GM19240 (cell line): ENCODE measurements around the gene ANKRD9.

ENCODE experiments used
- DNase-seq: peaks from one replicate; pipeline ENCODE4 v3.0.0; 2011; ENCODE audit warnings: low spot score; ENCODE audit not compliant: insufficient read length

ANKRD9 gene

GRCh38 chr14:102479107-102479506 lies 30.5 kb downstream of the ANKRD9 start:
- no peak for DNase-seq

DNA sequence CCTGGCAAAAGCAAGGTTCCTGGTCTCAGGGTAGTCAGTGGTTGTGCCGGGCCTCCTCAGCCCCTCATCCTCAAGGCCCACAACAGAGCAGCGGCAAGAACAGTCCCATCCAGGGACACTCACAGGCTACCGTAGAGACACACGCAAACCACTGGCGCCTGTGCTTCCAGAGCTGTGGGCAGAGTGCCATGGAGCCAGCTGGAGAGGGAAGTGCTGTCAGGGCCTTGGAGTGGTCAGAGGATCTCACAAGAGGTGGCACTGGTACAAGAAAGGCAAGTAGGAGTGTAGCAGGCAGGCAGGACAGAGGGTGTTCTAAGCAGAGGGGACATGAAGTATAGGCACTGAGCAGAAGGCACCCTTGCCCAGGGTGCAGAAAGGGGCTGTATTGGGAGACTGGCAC lies 34.6 kb downstream of the ANKRD9 start:
- no peak for DNase-seq

GRCh38 chr14:102473559-102473958 lies 36.0 kb downstream of the ANKRD9 start:
- no peak for DNase-seq

DNA sequence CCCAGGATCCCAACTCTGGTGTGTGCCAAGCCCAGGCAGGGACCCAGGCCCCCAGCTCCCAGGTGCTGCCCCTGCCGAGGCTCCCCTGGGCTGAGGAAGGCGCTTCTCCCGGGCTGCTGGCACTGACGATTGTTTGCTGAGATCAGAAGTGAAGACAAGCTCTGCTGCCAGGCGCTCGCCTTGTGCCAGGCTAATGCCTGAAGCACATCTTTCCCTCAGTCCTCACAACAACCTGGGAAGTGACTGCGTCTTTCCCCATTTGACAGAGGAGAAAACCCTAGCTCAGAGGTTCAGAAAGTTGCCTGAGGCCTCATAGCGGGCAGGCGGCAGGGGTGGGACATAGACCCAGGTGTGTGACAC lies 36.8 kb downstream of the ANKRD9 start:
- DNase-seq, result no peak

DNA sequence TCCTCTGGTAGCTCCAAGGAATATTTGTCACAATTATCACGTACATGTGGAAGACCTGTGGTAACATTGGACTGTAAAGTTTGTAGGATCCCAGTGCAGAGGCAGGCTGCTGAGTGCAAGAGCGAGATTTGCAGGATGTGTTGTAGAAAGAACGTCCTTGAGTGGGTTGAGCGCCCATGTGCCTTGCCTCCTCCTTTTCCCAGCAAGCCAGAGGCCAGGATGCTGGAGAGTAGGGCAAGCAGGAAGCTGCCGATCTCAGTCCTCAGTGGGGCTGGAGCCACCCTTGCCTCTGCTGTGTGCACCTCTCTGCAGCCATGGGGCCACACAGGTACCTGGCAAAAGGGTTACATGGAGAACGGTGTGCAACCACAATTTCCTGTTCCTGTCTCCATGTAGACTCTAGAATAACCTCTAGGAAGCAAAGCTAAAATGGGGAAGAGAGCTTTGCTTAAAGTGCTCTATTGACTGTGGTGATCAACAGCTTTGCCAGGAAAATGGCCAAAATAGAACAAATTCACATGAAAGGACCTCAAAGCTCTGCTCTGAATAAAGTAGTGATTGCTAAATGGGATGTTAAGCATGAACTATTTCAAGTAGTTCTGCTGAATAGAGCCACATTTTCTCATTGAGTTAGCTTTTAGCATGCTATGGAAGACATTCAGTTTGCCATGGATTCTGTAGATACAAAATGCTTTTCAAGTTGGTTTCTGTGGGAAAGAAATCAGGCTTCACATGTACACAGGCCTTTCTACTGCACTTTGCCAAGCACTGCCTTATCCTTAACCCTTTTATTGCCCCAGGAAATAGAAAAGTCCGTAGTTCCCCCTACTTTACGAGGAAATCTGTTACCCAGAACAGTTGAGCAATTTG lies 37.4 kb downstream of the ANKRD9 start:
- DNase-seq, result no peak

DNA sequence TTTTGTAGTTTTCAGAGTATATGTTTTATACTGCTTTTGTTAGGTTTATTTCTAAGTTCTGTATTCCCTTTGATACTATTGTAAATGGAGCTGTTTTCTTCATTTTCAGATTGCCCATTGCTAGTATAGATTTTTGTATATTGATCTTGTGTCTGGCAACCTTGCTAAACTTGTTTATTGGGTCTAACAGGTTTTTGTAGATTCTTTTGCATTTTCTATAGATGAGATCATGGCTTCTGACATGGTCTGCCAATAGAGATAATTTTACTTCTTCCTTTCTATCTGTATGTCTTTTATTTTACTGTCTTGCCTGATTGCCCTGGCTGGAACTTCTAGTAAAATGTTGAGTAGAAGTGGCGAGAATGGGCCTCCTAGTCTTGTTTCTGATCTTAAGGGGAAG lies 40.3 kb downstream of the ANKRD9 start:
- no peak for DNase-seq

- DNase-seq, result no peak
These were observed 44.7 kb downstream of the ANKRD9 start for GRCh38 chr14:102464846-102465341.

DNA sequence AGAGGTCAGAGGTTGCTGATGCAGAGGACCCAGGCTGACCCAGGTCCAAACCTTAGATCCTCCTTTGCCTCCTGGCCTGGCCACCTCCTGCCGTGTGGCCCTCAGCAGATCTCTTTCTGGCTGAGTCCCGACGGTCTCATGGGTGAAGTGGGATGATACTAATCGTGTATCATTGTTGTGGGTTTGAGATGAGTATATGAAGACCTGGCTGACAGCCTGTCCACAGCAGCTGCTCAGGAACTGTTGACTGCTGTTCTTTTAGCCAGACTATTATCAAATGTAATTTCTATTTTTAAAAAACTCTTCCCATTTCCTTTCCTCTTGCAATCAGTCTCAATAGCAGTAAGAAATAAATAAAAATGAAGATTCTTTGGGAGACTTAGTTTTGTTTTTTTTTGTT lies 45.6 kb downstream of the ANKRD9 start:
- no peak for DNase-seq

GRCh38 chr14:102462391-102462790 lies 47.2 kb downstream of the ANKRD9 start:
- no peak for DNase-seq

DNA sequence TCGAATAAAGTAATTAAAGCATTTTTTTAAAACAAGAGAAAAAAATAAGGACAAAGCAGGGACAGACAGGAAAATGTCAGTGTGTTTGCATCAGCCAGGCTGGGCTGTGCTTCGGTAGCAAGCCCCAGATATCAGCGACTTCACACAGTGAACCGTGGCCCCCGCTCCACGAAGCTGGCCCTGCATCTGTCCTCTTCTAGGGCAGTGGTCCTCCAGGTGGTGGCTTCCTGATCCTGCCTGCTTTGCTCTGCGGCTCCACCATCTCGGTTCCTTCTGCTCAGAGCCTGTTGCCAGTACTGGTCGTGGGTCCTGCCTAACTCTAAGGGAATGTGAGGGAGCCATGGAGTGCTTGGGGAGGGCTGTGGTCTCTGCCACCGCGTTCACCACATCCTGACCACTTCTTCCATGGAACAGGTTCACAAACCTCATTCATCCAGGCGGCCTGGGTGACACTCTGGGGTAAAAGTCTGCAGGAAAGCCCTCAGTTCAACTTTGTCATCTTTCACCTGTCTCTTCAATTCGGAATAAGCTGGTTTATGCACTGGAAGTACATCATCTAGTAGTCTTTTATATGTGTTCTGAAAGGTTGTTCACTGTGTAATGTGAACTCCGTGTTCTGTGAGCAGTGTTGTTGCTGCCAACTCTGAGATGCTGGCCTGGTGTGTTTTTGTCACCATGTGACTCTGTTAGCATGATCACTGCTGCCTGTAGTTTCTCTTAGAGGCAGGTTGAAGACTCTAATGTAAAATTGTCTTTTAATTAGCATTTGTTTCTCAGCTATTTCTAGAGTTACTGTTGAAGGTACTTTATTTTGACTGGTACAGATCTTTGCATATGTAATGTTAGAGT lies 47.9 kb downstream of the ANKRD9 start:
- DNase-seq, result no peak

GRCh38 chr14:102457509-102457908 lies 52.1 kb downstream of the ANKRD9 start:
- DNase-seq, result no peak

DNA sequence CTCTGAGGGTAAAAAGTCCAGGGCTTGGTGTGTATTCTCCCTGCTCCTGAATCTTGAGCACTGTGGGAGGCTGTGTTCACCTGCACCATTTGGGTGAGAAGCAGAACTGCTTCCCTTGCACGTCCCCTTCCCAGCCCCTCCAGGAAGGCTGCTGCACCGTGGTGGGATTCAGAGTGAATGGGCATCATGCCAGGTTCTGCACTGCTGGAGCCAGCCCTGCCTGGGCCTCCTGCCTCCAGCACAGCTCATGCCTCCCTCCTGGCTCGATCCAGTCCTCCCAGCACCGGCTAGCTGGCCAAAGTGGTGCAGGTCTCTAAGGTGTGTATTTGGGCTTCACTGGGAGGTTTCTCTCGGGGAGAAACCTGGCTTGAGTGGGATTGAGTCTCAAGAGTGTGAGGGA lies 54.9 kb downstream of the ANKRD9 start:
- no peak for DNase-seq

DNA sequence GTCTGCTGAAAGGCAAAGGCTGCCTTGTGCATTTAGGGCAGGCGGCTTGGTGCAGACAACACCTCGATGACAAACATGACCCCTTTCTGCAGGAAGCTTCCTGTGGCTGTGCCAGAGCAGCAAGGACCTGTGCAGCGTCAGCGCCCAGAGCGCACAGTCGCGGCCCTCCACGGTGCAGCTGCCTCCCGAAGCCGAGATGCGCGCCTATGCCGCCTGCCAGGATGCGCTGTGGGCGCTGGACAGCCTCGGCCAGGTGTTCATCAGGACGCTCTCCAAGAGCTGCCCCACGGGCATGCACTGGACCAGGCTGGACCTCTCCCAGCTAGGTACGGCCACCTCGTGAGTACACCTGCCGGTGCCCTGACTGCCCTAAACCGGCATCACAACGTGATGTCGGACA lies 57.3 kb downstream of the ANKRD9 start:
- no peak for DNase-seq
